Measurements from ENCODE around the gene XXYLT1. TPM values are rescaled to one million over a fixed set of nuclear protein-coding genes. Genes with fewer than 3 reads are reported as not detected.

XXYLT1 gene
- total RNA-seq, 4 donors from 2014 or later, result 7.5 to 19.4 (median 10.6) TPM

- TF ChIP-seq CTCF (IDR thresholded peaks at IDR 0.05; ENCODE audit: low read depth), result no peak
Measured at GRCh38 chr3:195058336-195059005, 212.5 kb downstream of the XXYLT1 start.

- no peak for TF ChIP-seq CTCF (IDR thresholded peaks at IDR 0.05; ENCODE audit: low read depth)
Measured at GRCh38 chr3:195057716-195058115, 213.2 kb downstream of the XXYLT1 start.

- no peak for TF ChIP-seq CTCF (IDR thresholded peaks at IDR 0.05; ENCODE audit: low read depth)
Measured at GRCh38 chr3:195056506-195056905, 214.5 kb downstream of the XXYLT1 start.

GRCh38 chr3:195054311-195054710, 216.6 kb downstream of the XXYLT1 start:
- no peak for TF ChIP-seq CTCF (IDR thresholded peaks at IDR 0.05; ENCODE audit: low read depth)

GRCh38 chr3:195052939-195053338, 218.0 kb downstream of the XXYLT1 start:
- no peak for TF ChIP-seq CTCF (IDR thresholded peaks at IDR 0.05; ENCODE audit: low read depth)

GRCh38 chr3:195048059-195048905, 222.7 kb downstream of the XXYLT1 start:
- TF ChIP-seq CTCF (IDR thresholded peaks at IDR 0.05; ENCODE audit: low read depth), result no peak

- TF ChIP-seq CTCF (IDR thresholded peaks at IDR 0.05; ENCODE audit: low read depth), result no peak
Measured at GRCh38 chr3:195047536-195047935, 223.4 kb downstream of the XXYLT1 start.
